HG02798 (cell line): ENCODE measurements around the gene MBTD1.
A peak's percentile ranks its signal among the peaks of the same experiment; 100 is the strongest.
"Not testable (repeated sequence)": the region's sequence is repeated elsewhere in the genome, so short reads cannot be mapped to it uniquely, and the experiment has no call there.

ENCODE experiments used
- ATAC-seq: cut with Tn5 transposase; IDR thresholded peaks from one replicate; pipeline ENCODE4 v1.9.1; 2021; ENCODE audit warnings: mild to moderate bottlenecking; ENCODE audit not compliant: unreplicated experiment, poor library complexity

MBTD1 gene

GRCh38 chr17:51191895-51192294 is 68.0 kb downstream of the MBTD1 start:
- ATAC-seq: no peak

DNA sequence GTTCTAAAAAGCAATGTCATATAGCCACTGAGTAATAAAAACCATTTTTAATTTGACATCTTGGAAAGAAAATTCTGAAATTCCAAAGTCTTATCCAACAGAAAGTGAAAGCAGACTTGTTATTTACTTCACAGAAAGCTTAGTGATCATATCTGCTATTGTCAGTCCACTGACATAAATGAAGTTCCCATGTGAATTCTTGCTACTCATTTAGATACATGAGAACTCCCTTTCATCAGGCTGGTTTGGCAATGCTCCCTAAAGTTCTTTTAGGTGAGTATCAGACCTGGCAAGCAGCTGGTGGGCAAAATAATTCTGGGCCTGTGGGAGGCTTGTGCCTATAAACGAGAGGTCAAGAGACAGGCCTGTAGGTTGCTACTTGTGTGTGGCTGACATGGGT is 70.2 kb downstream of the MBTD1 start:
- ATAC-seq: no peak

- ATAC-seq: no peak
Observed at GRCh38 chr17:51189162-51189561, 70.7 kb downstream of the MBTD1 start.

GRCh38 chr17:51188271-51188833 is 71.5 kb downstream of the MBTD1 start:
- ATAC-seq: no peak

- no peak for ATAC-seq
Observed at GRCh38 chr17:51185763-51186332, 74.0 kb downstream of the MBTD1 start.

DNA sequence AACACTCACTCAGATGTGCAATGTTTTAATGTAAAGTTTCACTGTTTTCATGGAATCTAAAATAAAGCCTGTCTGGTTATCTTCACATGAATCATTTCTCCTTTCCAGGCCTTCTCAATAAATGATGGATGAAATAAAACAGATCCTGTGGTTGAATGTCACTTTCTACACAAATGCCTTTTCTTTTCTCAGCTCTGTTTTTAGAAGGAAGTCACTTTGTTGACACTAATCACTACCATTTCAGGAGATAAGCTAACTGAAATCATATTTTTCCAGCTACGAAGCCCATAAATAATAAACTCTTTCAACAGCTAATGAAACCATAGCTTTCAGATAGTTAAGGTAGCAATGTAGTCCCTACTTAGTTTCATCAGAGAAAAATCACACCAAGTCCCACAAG is 75.7 kb downstream of the MBTD1 start:
- ATAC-seq: no peak

DNA sequence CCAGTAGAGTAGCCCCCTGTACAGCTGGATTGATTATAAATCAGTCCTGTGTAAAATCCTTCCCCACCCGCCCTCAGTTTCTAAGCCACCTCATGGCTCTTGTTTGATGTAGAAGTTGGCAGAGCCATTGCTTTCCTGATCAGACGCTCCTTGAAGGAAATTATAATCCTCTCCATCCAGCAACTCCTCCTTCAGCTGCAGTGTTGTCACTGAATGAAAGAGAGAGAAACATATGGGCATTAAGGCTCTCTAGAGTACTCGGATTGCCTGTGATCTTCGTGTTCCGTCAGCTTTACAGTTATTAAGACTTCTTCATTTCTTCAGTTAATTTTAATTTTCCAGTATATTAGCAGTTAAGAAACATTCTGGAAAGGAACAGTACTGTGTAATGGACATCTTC is 79.4 kb downstream of the MBTD1 start:
- ATAC-seq: no peak

DNA sequence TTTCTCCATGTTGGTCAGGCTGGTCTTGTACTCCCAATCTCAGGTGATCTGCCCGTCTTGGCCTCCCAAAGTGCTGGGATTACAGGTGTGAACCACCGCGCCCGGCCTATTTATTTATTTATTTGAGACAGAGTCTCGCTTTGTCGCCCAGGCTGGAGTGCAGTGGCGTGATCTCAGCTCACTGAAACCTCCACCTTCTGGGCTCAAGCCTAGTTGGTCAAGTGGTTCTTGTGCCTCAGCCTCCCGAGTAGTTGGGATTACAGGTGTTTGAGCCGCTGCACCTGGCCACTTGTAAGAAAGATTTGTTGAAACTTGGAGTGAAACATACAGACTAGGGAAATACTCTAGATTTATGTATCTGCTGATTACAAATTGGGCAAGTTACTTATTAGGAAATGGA is 87.8 kb downstream of the MBTD1 start:
- not testable (repeated sequence) for ATAC-seq

DNA sequence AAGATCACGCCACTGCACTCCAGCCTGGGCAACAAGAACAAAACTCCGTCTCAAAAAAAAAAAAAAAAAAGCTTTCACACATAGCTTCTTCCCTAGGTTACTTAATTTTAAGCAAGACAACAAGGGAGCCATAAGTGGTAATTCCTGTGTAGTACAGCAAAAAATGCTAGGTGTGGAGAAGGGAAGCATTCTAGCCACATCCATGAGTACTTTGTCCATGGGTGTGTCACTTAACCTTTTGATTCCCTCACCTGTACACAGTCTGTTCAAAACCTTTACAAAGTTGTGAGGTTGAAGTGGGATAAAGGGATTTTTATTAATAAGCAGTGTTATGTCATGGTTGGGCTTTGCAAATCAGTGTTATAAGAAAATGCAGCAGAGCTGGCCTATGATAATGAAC is 89.1 kb downstream of the MBTD1 start:
- ATAC-seq: no peak

- ATAC-seq: no peak
Observed at GRCh38 chr17:51169340-51169739, 90.5 kb downstream of the MBTD1 start.

DNA sequence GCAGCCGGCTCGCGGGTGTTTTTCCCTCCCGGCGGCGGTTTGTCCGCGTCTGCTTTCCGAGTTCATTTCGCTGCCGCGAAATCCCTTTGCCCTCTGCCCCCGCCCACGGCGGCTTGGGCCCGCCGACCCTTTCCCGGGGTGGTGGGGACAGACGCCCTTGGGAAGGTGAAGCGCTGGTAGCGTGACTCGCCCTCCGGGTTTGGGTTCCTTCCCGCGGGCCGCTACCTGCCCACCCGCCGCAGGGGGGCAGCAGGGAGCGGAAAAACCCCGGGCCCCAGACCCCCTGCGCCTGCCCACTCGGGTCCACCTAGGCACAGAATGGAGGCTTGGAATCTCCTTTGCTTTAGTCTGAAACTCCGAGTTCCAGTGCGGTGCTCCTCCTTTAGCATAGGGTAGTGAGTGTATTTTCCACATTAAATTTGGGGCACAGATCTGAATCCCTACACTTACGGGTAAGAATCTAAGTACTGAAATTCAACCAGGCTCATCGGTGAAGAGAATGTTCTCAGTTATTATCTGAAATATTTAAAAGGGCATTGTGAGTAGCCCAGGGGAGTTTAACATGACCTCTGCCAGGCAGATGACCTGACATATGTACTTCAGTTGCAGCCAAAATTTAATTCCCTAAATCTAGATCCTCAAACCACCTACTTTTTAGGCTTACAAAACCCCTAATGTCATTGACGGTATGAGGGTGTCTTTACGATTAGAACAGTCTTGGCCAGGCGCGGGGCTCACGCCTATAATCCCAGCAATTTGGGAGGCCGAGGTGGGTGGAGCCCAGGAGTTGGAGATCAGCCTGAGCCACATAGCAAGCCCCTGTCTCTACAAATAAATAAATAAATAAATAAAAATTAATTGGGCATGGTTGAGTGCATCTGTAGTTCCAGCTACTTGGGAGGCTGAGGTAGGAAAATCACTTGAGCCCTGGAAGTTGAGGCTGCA is 92.6 kb downstream of the MBTD1 start:
- peak; percentile 46 for ATAC-seq

DNA sequence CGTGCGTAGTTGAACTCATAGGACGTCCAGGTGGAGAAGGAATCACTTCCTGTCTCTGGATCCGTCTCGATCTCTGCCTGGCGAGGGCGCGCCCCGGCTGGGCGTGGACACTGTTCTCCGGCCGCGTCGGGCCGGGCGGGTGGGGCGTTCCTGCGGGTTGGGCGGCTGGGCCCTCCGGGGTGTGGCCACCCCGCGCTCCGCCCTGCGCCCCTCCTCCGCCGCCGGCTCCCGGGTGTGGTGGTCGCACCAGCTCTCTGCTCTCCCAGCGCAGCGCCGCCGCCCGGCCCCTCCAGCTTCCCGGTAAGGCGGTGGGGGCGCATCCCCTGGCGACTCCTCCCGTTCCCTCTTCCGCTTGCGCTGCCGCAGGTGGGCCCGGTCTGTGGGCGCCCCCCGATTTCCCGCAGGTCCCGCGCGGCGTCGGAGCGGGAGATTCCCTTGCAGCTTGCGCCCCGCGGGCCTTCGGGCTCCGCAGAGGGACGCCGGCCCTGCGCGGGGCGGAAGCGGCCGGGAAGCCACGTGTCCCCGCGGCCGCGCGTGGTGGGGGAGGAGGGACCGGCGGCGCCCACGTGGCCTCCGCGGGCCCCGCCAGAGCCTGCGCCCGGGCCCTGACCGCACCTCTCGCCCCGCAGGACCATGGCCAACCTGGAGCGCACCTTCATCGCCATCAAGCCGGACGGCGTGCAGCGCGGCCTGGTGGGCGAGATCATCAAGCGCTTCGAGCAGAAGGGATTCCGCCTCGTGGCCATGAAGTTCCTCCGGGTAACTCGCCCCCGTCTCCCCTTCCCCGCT is 93.5 kb downstream of the MBTD1 start, which contains the start of gene NME2:
Gene NME2 (plus strand): TSS at position 214 of the 789 bp plus-strand sequence. CDS start 420 bp downstream, at position 634.
- peak; percentile 88 for ATAC-seq

- peak; percentile 1 for ATAC-seq
Observed at GRCh38 chr17:51165680-51166197, 94.1 kb downstream of the MBTD1 start.

- no peak for ATAC-seq
Observed at GRCh38 chr17:51164911-51165679, 94.8 kb downstream of the MBTD1 start.

DNA sequence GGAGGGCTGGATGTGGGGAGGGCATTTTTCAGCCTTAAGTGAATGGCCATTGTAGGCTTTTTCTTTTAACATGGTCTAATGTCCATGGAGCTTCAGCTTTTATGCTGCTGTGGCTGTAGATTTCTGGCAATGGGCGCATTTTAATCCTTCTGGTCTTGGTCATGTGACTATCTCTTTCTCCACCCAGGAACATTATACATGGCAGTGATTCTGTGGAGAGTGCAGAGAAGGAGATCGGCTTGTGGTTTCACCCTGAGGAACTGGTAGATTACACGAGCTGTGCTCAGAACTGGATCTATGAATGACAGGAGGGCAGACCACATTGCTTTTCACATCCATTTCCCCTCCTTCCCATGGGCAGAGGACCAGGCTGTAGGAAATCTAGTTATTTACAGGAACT is 98.3 kb downstream of the MBTD1 start:
- no peak for ATAC-seq

GRCh38 chr17:51159604-51160003 is 100.2 kb downstream of the MBTD1 start:
- ATAC-seq: no peak

DNA sequence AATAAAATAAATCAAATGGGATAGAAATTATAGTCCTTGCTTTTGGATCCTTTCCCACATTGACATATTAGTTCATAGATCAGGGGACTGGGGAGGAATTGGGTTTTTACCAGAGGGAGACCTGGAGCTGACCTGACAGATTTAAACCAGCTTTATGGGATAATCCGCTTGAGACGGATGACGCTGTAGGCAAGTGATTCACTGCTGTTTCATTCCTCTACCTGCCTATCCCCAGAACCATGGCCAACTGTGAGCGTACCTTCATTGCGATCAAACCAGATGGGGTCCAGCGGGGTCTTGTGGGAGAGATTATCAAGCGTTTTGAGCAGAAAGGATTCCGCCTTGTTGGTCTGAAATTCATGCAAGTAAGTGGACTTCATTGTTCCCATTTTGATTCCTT is 104.4 kb downstream of the MBTD1 start:
- no peak for ATAC-seq

GRCh38 chr17:51154176-51154575 is 105.7 kb downstream of the MBTD1 start:
- ATAC-seq: no peak

- ATAC-seq: peak; percentile 96
Observed at GRCh38 chr17:51153210-51154072, 106.4 kb downstream of the MBTD1 start, which contains the start of gene NME1. TSS of gene NME1 (plus strand) at chr17:51153559. CDS start at chr17:51155655, 2,096 bp downstream.
